Fibroblast of lung (primary cell): ENCODE results near the gene MCM5. TPM values are rescaled to one million over a fixed set of nuclear protein-coding genes. Genes with fewer than 3 reads are reported as not detected.
A peak's percentile ranks its signal among the peaks of the same experiment; 100 is the strongest.

ENCODE experiments used
- DNase-seq, 2 donors: peaks; one replicate each; pipeline versions ENCODE4 v3.0.0 to v3.0.0-alpha.2; 2010; ENCODE audit warnings: low read depth in 2 of 2
- H2AFZ ChIP-seq: 2 replicates; pipeline ENCODE4 v1.5.1; 2012; ENCODE audit warnings: low read length, control low read depth, inconsistent platforms
- H3K27ac ChIP-seq: 2 replicates; pipeline ENCODE4 v1.5.1; 2011; ENCODE audit warnings: low read length, control low read depth; ENCODE audit not compliant: insufficient read depth
- H3K27me3 ChIP-seq: 2 replicates; pipeline ENCODE4 v1.5.1; 2011; ENCODE audit warnings: mild to moderate bottlenecking, low read length; ENCODE audit not compliant: control insufficient read depth, insufficient read depth
- H3K36me3 ChIP-seq: 2 replicates; pipeline ENCODE4 v1.5.1; 2011; ENCODE audit warnings: low read length; ENCODE audit not compliant: control insufficient read depth, insufficient read depth
- H3K4me1 ChIP-seq: 2 replicates; pipeline ENCODE4 v1.5.1; 2011; ENCODE audit warnings: low read length; ENCODE audit not compliant: control insufficient read depth, insufficient read depth; ENCODE audit errors: extremely low read depth
- H3K4me2 ChIP-seq: 2 replicates; pipeline ENCODE4 v1.5.1; 2011; ENCODE audit warnings: low read length, control low read depth; ENCODE audit not compliant: insufficient read depth; ENCODE audit errors: extremely low read depth
- H3K4me3 ChIP-seq, 4 experiments: fragments of 200-600 bp in 1 of 4; sonication (generic) in 1 of 4; replicated peaks in 1 of 4; 2 replicates each; pipeline ENCODE4 v1.5.1; 2011 to 2016; ENCODE audit warnings: low read length in 4 of 4, low read depth in 3 of 4, mild to moderate bottlenecking in 3 of 4, control low read depth in 2 of 4, inconsistent platforms in 1 of 4, mixed read lengths in 1 of 4; ENCODE audit not compliant: insufficient read depth in 1 of 4; ENCODE audit errors: control extremely low read depth in 1 of 4
- H3K79me2 ChIP-seq: 2 replicates; pipeline ENCODE4 v1.5.1; 2012; ENCODE audit warnings: mild to moderate bottlenecking, low read length, inconsistent platforms; ENCODE audit not compliant: control insufficient read depth, insufficient read depth
- H3K9ac ChIP-seq: 2 replicates; pipeline ENCODE4 v1.5.1; 2011; ENCODE audit warnings: mild to moderate bottlenecking, low read length, control low read depth; ENCODE audit not compliant: insufficient read depth
- H3K9me3 ChIP-seq: 2 replicates; pipeline ENCODE4 v1.5.1; 2012; ENCODE audit warnings: low read depth, low read length; ENCODE audit not compliant: control insufficient read depth, insufficient read depth
- H4K20me1 ChIP-seq: 2 replicates; pipeline ENCODE4 v1.5.1; 2011; ENCODE audit warnings: low read length; ENCODE audit not compliant: control insufficient read depth, insufficient read depth; ENCODE audit errors: extremely low read depth
- CTCF ChIP-seq, 2 donors: IDR thresholded peaks in 1 of 2; conservative IDR thresholded peaks in 1 of 2; 1 replicate in 1 of 2; 2 replicates in 1 of 2; pipeline ENCODE4 v1.5.1; 2011 to 2012; ENCODE audit warnings: low read length in 2 of 2, control low read depth in 1 of 2, inconsistent platforms in 1 of 2, low read depth in 1 of 2, mild to moderate bottlenecking in 1 of 2
- EZH2 ChIP-seq: IDR thresholded peaks from 2 replicates; pipeline ENCODE4 v1.5.1; 2012; ENCODE audit warnings: low read length, control low read depth, mild to moderate bottlenecking; ENCODE audit errors: missing control alignments
- polyA plus RNA-seq, 2 donors: library from polyadenylated mRNA; depleted of rRNA in 1 of 2; stranded (reverse) in 1 of 2; unstranded in 1 of 2; fragments of >200 nt; gene quantifications; 2 replicates each; pipeline ENCODE4 v1.2.1, GENCODE V29; 2011 to 2012; ENCODE audit warnings: missing spikeins in 1 of 2
- total RNA-seq: library from RNA; depleted of rRNA; stranded (reverse); fragments of >200 nt; gene quantifications from 2 replicates; pipeline ENCODE4 v1.2.1, GENCODE V29; 2014

The MCM5 gene
- total and polyA plus RNA-seq, 2 donors (not counting 1 experiment from before 2014, with no cell fraction given) = 13.4 to 21.7 TPM

GRCh38 chr22:35424761-35425160 lies 24.8 kb downstream of the MCM5 start:
- H3K27ac ChIP-seq = no peak overlapping the region
- no peak for DNase-seq
- no peak overlapping the region for H3K4me3 ChIP-seq
- H3K79me2 ChIP-seq = no peaks in the 10 kb centered on the region
- H3K4me2 ChIP-seq = no peak overlapping the region
- no peak for TF ChIP-seq EZH2
- no peak for TF ChIP-seq CTCF (conservative IDR thresholded peaks at IDR 0.05 in 1 of 2, IDR thresholded peaks at IDR 0.05 in 1 of 2; ENCODE audit: low read depth in 1 of 2, low read length in 2 of 2)
- H3K36me3 ChIP-seq = peaks cover 15% of the 10 kb centered on the region
- no peaks in the 10 kb centered on the region for H4K20me1 ChIP-seq
- no peak overlapping the region for H3K9ac ChIP-seq
- no peaks in the 10 kb centered on the region for H3K9me3 ChIP-seq
- no peaks in the 10 kb centered on the region for H3K27me3 ChIP-seq
- no peak overlapping the region for H2AFZ ChIP-seq
- peaks cover 4% of the 10 kb centered on the region for H3K4me1 ChIP-seq

- Histone ChIP-seq H3K4me2 (no peak overlapping the region), H4K20me1 (no peaks in the 10 kb centered on the region), H3K36me3 (peaks cover 12% of the 10 kb centered on the region), H3K79me2 (no peaks in the 10 kb centered on the region), H3K27ac (no peak overlapping the region), H2AFZ (no peak overlapping the region), H3K4me3 (no peak overlapping the region), H3K9ac (no peak overlapping the region), H3K9me3 (no peaks in the 10 kb centered on the region), H3K27me3 (no peaks in the 10 kb centered on the region), H3K4me1 (peaks cover 4% of the 10 kb centered on the region)
- TF ChIP-seq CTCF (conservative IDR thresholded peaks at IDR 0.05 in 1 of 2, IDR thresholded peaks at IDR 0.05 in 1 of 2; ENCODE audit: low read depth in 1 of 2, low read length in 2 of 2) (no peak), EZH2 (no peak)
- DNase-seq = no peak
These were observed 25.6 kb downstream of the MCM5 start for GRCh38 chr22:35425546-35425945.

- no peaks in the 10 kb centered on the region for H3K27me3 ChIP-seq
- DNase-seq = peak; percentile 17 to 60
- no peak overlapping the region for H3K4me2 ChIP-seq
- H3K9ac ChIP-seq = no peak overlapping the region
- H3K36me3 ChIP-seq = peaks cover 9% of the 10 kb centered on the region
- no peak overlapping the region for H3K27ac ChIP-seq
- H3K4me3 ChIP-seq = no peak overlapping the region
- H3K79me2 ChIP-seq = no peaks in the 10 kb centered on the region
- no peaks in the 10 kb centered on the region for H3K9me3 ChIP-seq
- peaks cover 6% of the 10 kb centered on the region for H3K4me1 ChIP-seq
- H2AFZ ChIP-seq = no peak overlapping the region
- TF ChIP-seq EZH2 = no peak
- no peak for TF ChIP-seq CTCF (conservative IDR thresholded peaks at IDR 0.05 in 1 of 2, IDR thresholded peaks at IDR 0.05 in 1 of 2; ENCODE audit: low read depth in 1 of 2, low read length in 2 of 2)
- H4K20me1 ChIP-seq = no peaks in the 10 kb centered on the region
These were observed 26.2 kb downstream of the MCM5 start for GRCh38 chr22:35425971-35426800.
